HG02678 (cell line): Measurements from ENCODE around the gene PDE11A.

Experiments used
- ATAC-seq: cut with Tn5 transposase; IDR thresholded peaks from one replicate; pipeline ENCODE4 v1.9.1; 2021; ENCODE audit warnings: mild to moderate bottlenecking, moderate library complexity; ENCODE audit not compliant: unreplicated experiment

Gene PDE11A

GRCh38 chr2:177730792-177731191 is 341.8 kb downstream of the PDE11A start:
- no peak for ATAC-seq

DNA sequence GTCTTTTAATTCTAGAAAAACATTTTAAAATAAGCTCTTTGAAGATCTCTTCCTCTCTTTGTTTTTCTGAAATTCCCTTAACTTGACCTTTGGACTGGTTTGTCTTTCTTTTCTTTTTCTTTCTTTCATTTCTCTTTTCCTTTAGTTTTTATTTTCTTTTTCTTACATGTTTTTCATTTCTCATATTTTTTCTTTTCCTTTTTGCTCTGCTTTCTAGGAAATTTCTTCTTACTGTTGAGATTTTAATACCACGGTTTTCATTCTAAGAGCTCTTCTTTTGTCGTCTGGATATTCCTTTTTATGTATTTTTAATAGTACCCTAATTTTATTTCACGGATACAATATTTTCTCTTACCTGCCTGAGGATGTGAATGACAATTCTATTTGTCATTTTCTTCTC is 342.2 kb downstream of the PDE11A start:
- no peak for ATAC-seq

- no peak for ATAC-seq
Observed at GRCh38 chr2:177728920-177729319, 343.7 kb downstream of the PDE11A start.

DNA sequence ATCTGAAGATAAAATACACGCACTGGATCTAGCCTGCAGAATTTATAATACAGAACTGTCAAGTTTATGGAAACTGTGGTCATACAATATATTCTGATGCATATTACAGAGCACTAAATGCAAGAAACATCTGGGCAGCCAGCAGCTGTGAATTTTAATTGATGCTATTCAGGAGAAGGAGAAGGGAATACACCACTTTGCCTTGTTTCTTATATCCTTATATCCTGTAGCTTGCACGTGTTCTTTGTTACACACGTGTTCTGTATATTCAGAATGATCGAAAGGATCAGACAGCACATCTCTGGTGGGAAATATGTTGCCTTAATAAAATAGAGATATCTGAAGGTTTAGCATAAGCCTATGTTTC is 344.2 kb downstream of the PDE11A start:
- ATAC-seq, result no peak

GRCh38 chr2:177727577-177728398 is 344.8 kb downstream of the PDE11A start:
- no peak for ATAC-seq

- ATAC-seq, result no peak
Observed at GRCh38 chr2:177726931-177727348, 345.6 kb downstream of the PDE11A start.

DNA sequence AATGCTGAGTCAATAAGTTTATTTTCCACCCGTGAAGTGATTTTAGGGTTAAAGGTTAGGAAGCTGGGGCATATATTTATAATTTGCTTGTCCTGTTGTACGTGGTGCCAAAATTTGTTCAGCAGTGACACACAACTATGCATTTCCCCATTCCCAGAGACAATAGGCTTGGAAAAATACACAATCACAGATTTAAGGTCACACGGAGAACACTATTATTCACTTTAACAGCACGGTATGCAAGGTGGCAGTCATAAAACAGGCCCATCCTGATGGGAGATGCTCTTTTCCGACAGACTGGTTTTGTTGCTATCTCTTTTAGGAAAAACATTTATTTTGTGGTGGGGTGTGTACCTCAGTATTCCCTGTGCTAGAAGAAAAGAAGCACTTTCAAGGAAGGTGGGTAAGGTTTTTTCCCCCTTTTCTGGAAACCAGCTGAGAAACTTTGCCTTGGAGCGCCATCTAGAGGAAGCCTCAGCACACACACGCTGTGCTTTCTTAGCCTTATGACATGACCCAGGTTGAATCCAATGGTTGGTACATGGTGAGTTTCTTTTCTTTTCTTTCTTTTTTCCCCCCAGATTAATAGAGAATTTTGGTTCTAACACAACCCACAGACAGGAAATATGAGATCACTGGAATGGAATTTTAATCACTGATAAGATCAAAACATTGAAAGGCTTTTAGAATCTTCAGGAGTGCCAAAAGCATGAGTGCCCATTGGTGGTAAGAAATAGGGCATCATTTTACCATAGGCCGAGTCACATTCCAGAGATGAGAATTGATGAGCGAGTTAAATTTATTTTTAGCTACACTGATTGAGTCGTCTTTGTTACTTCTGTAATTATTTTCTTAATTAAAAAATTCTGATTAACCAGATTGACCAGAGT is 347.9 kb downstream of the PDE11A start:
- peak; percentile 62 for ATAC-seq

GRCh38 chr2:177723235-177723634 is 349.3 kb downstream of the PDE11A start:
- no peak for ATAC-seq

DNA sequence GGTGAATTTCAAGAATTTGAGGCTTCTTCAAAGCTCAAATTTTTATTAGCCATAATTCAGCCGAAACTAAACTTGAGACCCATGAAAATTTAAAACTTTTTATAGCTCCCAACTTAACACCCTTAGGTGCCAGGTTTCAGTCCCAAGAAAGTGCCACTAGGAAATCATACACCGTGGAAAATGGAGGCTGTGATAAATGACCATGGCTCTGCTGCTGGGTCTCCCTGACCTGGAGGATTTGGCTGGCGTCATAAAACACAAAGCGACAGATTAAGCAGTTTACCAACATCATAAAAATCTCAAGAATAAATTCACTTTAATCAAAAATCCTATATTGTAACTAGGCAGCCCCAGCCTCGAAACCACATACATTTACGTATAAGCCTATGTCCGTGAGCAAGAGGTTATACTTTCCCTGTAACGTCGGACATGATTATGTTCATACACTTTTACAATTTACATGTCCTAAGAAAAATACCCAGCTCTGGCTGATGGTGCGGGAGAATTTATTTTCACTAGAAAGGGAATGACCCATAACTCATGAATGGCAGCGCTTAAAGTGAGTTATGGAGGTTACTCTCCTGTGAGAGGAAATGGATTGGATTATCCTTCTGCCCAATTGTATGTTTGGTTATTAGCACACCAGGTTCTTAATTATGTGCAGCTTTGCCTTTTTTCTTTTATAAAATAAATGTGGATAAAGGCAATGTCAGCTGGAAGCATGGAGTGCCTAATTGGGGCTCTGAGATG is 350.6 kb downstream of the PDE11A start:
- ATAC-seq, result no peak

DNA sequence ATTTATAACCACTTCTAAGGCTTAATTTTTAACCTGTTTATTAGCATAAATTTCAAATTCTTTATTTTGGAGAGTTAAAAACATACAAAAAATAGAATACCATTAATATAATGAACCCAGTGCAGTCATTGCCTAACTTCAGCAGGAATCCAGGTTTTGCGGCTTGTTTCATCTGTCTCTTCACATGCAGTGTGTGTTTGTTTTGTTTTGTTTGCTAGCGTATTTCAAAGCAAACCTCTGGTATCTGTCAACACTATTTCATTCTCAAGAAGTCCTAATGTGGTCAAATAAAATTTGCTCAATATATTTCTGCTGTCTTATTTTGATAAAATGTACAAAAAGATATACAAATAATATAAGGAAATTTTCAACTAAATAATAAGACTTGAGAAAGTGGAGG is 351.5 kb downstream of the PDE11A start:
- ATAC-seq, result no peak

- no peak for ATAC-seq
Observed at GRCh38 chr2:177717831-177718618, 354.6 kb downstream of the PDE11A start.

DNA sequence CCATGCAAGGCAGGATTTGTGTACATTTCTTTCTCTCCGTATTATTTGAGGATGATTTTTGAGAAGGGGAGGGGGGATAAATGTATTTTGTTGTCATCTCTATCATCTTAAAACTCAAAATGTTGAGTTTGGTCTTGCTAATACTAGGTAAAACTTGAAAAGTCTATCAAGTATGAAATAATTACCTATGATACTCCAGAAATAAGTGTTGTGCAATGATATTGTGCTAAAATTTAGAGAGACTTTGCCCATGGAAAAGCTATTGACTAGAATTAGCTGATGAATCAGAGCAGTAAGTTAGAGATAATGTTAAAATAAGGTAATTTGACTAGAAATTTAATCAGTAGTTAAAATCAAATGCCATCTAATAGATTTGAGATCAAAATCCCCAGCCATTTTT is 356.1 kb downstream of the PDE11A start:
- no peak for ATAC-seq

GRCh38 chr2:177715771-177716170 is 356.8 kb downstream of the PDE11A start:
- ATAC-seq, result no peak

DNA sequence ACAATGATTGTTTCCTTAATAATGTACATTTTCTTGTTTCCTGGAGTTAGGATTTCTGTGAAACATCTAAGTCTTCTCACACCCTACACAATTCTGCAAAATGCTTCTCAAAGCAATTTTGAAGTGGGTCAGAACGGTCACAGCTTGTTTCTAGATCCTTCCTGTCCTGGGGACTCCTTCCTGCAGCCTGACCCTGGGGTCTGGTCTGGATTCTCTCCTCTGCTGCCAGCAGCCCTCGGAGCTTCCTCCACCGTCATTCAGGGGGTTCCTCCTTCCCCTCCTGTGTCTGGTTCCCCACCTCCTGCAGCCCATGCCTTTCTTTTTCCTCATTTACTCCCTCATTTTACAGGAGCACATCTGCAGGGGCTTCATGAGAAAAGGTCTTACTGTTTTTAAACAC is 357.9 kb downstream of the PDE11A start:
- ATAC-seq, result no peak

- ATAC-seq, result no peak
Observed at GRCh38 chr2:177712462-177712861, 360.1 kb downstream of the PDE11A start.

DNA sequence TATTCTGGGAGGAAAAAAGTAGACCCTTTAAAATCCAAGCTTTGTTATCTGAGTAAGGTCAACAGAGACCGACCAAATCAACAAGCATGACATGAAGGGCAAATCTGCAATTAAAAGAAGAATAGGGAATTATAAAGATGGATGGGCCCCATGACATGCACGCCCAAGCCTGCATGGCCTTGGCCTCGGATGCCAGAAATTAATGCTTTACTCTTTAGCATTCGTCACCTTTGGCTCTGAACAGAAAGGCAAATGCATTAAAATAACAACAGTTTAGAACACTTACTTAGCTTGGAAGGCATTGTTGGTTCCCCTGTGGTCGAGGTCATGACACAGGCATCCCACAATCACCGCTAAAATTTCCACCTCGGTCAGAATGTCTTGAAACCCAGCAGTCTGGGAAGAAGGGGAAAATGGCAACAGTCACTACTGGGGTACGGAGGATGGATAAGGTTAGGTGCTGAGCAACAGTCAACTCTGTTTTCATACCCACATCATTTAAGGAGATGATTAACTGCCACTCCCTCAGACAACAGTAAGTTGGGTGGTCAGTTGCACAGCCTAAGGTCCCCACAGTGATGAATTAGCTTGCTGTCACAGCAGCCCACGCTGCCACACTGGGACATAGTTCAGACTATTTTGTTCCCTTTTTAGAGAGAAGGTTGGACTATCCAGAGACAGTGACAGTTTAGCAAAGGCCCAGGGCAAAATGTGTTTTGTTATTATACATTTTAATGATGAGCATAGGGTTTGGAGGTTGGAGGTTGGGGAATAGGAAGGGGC is 360.9 kb downstream of the PDE11A start:
- ATAC-seq, result no peak

- ATAC-seq, result no peak
Observed at GRCh38 chr2:177710889-177711288, 361.7 kb downstream of the PDE11A start.

- no peak for ATAC-seq
Observed at GRCh38 chr2:177709986-177710401, 362.6 kb downstream of the PDE11A start.

DNA sequence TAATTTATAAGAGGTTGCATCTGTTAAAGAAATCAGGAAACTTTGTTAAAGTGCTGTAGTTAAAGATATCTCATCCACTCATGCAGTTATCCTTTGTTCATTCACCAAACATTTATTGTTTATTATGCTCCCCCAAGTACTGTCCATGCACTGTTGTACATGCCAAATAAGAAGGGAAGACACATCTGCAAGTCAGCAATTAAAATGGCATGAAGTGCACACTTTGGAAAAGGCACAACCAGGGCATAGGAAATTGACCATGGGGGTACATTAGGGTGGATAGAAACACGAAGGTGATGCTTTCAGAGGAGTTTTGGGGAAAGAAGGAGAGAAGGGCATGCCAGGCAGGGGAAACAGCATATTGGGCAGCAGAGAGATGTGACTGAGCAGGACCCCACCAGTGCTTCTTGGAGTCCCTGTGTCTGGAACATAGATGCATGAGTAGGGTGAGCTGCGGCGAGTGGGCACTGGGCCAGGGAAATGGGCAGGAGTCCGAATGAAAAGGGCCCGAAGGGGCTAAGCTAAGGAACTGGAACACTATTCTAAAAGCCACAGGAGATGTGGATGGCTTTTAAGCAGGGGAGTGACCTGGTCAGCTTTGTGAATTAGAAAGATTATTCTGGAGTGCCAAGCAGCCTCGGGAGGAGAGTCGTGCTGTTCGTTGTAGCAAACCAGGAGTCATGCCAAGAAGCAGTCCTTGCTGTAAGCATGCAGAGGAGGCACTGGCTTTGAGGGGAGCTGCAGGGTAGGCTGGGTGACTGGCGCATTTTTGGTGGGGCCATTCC is 363.7 kb downstream of the PDE11A start:
- ATAC-seq, result no peak
